HG03442 (cell line): ENCODE results near the gene SH3D19.
"Not testable (repeated sequence)": the region's sequence is repeated elsewhere in the genome, so short reads cannot be mapped to it uniquely, and the experiment has no call there.

Experiments
- ATAC-seq: cut with Tn5 transposase; IDR thresholded peaks from one replicate; pipeline ENCODE4 v1.9.1; 2021; ENCODE audit warnings: mild to moderate bottlenecking, moderate library complexity; ENCODE audit not compliant: unreplicated experiment

SH3D19 gene

DNA sequence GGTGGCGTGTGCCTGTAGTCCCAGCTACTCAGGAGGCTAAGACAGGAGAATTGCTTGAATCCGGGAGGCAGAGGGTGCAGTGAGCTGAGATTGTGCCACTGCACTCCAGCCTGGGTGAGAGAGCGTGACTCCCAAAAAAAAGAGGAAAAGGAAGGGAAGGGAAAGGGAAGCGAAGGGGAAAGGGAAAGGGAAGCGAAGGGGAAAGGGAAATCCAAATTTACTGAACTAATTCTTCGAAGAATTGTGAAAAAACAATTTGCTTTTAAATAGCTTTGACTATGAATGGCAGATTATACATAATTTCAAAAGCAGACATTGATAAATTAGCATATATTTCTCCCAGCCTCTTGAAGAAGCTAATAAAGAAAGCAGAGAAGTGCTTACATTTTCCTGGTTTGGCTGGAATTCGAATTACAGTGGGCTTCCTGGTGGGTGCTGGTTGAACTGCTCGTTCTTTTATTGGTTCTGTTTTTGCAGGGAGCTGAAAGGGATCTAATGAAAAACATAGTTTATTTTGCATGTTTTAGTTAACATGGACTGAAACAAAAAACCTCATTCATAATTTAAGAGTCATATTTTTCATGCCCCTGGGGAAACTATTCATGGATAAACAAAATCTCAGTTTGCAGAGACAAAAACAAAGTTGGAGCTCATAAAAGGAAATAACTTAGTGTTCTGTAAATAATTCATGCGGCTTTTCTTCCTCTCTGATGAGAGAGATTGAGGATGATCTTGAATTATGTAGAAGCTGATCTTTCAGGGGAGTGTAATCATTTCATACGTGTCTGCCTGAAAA, 160.0 kb downstream of the SH3D19 start:
- ATAC-seq, result no peak

GRCh38 chr4:151163855-151164254, 161.6 kb downstream of the SH3D19 start:
- no peak for ATAC-seq

DNA sequence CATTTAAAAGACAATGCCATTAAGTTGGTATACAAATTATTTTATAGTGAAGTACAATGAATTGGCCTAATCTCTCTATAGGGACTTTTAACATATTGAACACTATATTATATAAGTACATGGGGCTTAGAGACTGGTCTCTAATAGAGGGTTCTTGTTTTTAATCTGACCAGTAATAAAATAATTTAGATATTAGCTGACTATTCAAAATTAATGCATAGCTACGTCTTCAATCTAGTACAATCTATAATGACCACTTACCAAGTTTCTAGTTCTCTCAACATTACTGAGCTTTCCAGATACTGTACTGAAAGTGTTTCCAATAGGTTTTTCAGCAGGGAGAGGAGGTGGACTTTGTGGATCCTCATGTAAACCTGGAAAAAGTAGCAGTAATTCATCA, 166.4 kb downstream of the SH3D19 start:
- ATAC-seq, result no peak

GRCh38 chr4:151157543-151157942, 167.9 kb downstream of the SH3D19 start:
- ATAC-seq, result no peak

- ATAC-seq, result no peak
These were observed 171.8 kb downstream of the SH3D19 start for GRCh38 chr4:151153585-151153984.

DNA sequence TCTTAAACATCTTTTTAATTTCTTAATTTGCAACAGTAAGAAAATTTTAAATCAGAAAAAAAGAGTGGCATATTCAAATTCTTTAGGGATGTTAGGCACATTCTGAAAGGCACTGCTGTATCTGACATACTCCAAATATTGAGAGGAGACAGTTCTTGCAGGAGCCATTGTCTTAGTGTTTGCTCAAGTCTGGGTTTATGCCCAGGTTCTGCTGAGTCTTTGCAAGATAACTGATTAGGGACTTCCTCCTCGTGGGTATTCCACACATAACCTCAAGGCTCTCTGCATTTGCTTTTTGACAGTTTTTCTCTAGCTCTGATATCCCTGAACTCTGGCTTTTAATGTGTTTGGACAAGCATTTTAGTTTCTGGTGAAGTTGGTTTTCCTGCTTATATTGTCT, 173.4 kb downstream of the SH3D19 start:
- ATAC-seq, result no peak

GRCh38 chr4:151150821-151151580, 174.4 kb downstream of the SH3D19 start:
- no peak for ATAC-seq

GRCh38 chr4:151148261-151148660, 177.1 kb downstream of the SH3D19 start:
- ATAC-seq, result no peak

DNA sequence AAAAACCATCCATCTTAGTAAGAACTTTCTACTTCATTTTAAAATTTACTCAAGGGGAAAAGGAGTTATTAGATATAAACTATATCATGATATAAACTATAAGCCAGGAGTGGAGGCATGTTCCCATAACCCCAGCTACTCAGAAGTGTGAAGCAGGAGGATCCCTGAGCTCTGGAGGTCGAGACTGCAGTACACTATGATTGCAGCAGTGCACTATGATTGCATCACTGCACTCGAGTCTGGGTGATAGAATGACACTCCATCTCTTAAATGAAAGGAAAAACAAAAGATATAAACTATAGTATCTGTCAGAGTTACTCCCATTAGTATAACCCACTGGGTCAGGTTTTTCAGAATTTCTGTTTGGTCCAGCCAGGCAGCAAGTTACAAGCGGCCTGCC, 178.4 kb downstream of the SH3D19 start:
- ATAC-seq, result no peak

- ATAC-seq, result no peak
These were observed 180.9 kb downstream of the SH3D19 start for GRCh38 chr4:151144329-151145072.

DNA sequence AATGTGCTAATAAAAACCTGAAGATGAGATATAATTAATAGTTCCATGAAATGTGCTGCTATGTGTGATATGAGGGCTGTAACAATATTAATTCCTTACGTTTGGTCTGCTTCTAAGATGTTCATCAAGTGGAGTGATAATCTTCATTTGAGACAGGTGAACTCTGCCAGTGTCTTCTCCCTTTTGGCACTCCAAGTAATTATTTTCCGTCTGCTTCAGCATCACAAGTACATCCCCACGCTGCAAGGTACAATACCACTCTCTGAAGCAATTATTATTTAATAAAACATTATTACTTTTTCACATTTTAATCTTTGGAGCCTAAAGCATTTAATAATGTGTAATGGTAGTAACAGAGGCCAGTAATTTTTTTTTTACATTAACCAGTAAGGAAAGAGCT, 181.6 kb downstream of the SH3D19 start:
- ATAC-seq, result no peak

- no peak for ATAC-seq
These were observed 182.2 kb downstream of the SH3D19 start for GRCh38 chr4:151143162-151143561.

DNA sequence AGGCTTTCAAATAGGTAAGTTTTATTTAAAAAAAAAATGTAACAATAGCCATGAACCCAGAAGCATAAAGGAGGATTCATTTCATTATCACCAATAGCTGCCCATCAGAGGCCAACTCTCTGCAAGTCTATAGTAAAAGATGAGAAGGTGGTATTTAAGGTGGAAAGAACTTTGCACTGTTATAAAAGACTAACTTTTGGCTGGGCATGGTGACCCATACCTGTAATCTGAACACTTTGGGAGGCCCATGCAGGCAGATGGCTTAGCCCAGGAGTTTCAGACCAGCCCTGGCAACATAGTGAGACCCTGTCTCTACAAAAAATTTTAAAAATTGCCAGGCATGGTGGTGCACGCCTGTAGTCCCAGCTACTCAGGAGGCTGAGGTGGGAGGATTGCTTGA, 182.6 kb downstream of the SH3D19 start:
- ATAC-seq, result no peak

DNA sequence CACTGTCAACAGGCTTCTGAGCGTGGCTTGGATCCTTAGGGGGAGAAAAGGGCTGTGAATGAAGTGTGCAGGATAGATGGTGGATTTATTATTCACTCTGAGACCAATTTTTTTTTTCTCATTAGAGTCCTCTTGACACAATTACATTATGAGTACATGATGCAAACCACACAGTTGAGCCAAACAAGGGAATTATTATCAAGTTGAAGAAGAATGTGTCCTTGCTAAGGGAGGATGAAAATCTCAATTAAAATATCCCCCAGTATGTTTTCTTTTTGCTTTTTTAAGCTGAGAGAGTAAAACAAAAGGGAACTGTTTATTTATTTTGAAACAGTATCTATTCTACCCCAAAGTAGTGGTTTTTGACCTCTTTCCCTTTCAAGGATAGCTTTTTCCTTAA, 185.6 kb downstream of the SH3D19 start:
- no peak for ATAC-seq

GRCh38 chr4:151136048-151136447, 189.4 kb downstream of the SH3D19 start:
- not testable (repeated sequence) for ATAC-seq

GRCh38 chr4:151133311-151133710, 192.1 kb downstream of the SH3D19 start:
- no peak for ATAC-seq

DNA sequence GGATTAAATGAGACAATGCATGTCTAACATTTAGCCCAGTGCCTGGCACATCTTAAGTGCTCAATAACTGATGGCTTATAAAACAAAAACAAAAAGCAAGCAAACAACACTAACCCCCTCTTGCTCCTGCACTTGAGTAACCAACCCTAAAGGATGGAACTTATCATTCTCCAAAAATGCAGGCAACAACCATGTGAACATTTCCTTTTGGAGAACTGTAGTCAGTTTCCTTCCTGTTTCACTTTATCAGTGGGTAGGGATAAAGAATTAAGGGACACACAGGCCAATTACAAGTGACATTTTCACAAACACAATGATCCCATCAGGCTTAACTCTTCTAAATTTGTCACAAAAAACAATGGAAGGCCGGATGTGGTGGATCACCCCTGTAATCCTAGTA, 195.6 kb downstream of the SH3D19 start:
- ATAC-seq, result no peak

GRCh38 chr4:151117371-151117962, 207.9 kb downstream of the SH3D19 start:
- peak; percentile 95 for ATAC-seq

DNA sequence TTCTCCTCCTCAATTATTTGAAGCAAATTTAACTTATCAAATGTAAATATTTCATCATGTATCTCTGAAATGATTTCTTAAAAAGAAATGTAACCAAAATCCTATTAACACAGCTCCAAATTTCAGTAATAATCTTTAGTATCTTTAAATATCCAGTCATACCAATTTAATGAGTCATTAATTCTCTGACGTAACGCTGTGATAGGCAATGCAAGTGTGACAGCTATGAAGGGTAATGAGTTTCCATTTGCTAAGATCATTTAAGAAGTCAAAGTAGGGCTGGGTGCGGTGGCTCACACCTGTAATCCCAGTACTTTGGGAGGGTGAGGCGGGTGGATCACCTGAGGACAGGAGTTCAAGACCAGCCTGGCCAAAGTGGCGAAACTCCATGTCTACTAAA, 210.4 kb downstream of the SH3D19 start:
- no peak for ATAC-seq

DNA sequence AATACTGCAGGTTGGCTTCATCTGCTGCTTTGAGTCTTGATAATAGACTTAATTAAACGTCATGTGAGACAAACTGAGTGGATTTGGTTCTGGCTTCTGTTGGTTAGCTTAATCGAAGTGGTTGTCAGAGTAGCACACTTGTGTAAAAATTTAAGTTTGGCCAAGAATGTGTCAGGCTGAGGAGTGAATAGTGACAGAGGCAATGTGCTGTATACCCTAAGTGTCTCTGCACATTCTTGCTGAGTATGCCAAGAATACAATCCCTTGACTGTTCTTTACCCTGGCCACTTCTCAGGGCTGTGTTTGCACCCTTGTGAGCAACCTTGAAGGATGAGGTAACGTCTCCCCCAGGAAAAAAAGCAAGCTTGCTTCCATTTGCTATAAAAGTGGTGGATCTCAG, 211.1 kb downstream of the SH3D19 start:
- ATAC-seq, result no peak

DNA sequence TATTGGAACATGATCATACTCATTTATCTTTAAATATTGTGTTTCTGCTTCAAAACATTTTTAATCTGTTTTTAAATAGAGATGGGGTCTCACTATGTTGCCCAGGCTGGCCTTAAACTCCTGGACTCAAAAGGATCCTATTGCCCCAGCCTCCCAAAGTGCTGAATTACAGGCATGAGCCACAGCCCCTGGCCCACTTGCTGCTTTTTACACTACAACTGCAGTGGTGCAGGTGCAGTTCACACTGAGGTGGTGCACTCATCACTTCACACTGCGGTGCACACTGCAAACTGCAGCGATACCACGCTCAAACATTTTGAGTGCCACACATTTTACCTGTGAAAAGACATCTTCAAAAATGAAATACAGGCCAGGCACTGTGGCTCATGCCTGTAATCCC, 215.2 kb downstream of the SH3D19 start:
- no peak for ATAC-seq
